NB4 (cell line): ENCODE data around the gene WHAMM.

Source experiments
- DNase-seq: peaks from one replicate; pipeline ENCODE4 v3.0.0; 2010; ENCODE audit warnings: low read depth
- H3K4me3 ChIP-seq: one replicate; pipeline ENCODE4 v1.5.1; 2011; ENCODE audit warnings: mild to moderate bottlenecking, low read depth, low read length, moderate library complexity
- MYC ChIP-seq: IDR thresholded peaks from 2 replicates; pipeline ENCODE4 v1.6.1; 2011; ENCODE audit warnings: low read depth, low read length
- POLR2A ChIP-seq: IDR thresholded peaks from 2 replicates; pipeline ENCODE4 v1.6.1; 2011; ENCODE audit warnings: mild to moderate bottlenecking; ENCODE audit not compliant: insufficient read length; ENCODE audit errors: extremely low read depth
- TF ChIP-seq, protein P1 (sequence below): IDR thresholded peaks from one replicate; pipeline ENCODE4 v1.5.1; 2012; ENCODE audit warnings: low read depth, low read length
- TF ChIP-seq, protein P2 (sequence below): IDR thresholded peaks from 2 replicates; pipeline ENCODE4 v1.6.1; 2011; ENCODE audit warnings: low read depth, low read length

WHAMM gene

DNA sequence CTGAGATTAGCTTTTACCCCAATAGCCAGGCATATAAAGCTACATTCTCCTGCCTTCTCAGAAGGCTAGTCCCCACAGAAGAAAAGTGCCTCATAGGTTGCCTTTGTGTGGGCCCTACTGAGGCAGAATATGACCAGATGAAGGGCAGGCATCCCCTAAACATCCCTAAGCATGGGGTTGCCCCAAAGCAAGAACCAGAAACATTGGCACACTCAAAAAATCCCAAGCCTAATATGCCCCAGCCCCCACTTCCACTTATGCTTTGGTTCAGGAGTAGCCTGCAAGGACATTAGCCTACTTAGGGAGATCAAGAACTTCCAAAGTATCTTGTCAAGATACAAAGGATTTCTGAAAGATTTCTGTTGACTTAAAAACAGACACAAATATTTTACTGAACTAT is 29.7 kb downstream of the WHAMM start:
- no peak for DNase-seq
- no peak overlapping the region for H3K4me3 ChIP-seq
- TF ChIP-seq, protein P1, sequence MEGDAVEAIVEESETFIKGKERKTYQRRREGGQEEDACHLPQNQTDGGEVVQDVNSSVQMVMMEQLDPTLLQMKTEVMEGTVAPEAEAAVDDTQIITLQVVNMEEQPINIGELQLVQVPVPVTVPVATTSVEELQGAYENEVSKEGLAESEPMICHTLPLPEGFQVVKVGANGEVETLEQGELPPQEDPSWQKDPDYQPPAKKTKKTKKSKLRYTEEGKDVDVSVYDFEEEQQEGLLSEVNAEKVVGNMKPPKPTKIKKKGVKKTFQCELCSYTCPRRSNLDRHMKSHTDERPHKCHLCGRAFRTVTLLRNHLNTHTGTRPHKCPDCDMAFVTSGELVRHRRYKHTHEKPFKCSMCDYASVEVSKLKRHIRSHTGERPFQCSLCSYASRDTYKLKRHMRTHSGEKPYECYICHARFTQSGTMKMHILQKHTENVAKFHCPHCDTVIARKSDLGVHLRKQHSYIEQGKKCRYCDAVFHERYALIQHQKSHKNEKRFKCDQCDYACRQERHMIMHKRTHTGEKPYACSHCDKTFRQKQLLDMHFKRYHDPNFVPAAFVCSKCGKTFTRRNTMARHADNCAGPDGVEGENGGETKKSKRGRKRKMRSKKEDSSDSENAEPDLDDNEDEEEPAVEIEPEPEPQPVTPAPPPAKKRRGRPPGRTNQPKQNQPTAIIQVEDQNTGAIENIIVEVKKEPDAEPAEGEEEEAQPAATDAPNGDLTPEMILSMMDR = no peak
- TF ChIP-seq, protein P2, sequence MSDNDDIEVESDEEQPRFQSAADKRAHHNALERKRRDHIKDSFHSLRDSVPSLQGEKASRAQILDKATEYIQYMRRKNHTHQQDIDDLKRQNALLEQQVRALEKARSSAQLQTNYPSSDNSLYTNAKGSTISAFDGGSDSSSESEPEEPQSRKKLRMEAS = no peak
- TF ChIP-seq MYC = no peak
- no peak for TF ChIP-seq POLR2A

- TF ChIP-seq MYC (no peak), POLR2A (no peak)
- TF ChIP-seq, protein P1 = no peak
- TF ChIP-seq, protein P2 = no peak
- DNase-seq = no peak
- H3K4me3 ChIP-seq = no peak overlapping the region
Measured at GRCh38 chr15:82840166-82840565, 30.7 kb downstream of the WHAMM start.

DNA sequence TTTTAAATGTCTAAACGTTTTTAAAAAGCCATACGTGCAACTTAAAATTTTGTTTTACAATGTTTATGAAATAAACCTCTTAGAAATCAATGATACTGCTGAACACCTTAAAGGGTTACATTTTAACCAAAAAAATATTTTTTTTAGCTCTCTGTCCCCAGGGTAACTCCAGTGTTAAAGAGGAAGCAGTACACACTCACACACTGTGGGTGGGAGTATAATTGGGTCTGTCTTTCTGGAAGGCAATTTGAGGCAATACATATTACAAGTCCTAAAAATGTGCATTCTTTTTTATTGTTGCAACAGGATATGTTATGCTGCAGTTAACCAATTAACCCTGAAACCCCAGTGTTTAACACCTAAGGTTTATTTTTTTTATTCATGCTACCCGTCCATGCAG is 34.1 kb downstream of the WHAMM start:
- DNase-seq = peak; percentile 58
- TF ChIP-seq POLR2A = no peak
- TF ChIP-seq, protein P2 = no peak
- no peak for TF ChIP-seq MYC
- TF ChIP-seq, protein P1 = no peak
- no peak overlapping the region for H3K4me3 ChIP-seq

DNA sequence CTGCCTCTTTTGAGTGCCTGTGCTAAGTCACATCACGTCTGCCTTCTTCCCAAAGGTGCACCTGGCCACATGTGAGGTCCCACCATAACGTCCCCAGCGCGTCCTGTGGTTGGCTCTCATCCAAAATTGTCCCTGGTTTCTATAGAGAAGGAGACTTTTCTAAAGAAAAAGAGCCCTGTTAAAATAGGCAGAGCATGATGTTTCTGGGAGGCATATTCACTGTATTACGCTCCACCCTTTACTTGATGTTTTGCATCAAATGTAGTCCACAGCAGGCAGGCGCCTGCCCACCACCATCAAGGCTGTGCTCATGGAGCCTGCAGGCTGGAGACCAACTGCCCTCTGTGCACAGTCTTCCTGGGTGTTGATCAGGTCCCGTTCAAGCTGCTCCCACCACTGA is 36.3 kb downstream of the WHAMM start:
- no peak overlapping the region for H3K4me3 ChIP-seq
- no peak for DNase-seq
- TF ChIP-seq, protein P2 = no peak
- TF ChIP-seq MYC (no peak), POLR2A (no peak)
- TF ChIP-seq, protein P1 = no peak

DNA sequence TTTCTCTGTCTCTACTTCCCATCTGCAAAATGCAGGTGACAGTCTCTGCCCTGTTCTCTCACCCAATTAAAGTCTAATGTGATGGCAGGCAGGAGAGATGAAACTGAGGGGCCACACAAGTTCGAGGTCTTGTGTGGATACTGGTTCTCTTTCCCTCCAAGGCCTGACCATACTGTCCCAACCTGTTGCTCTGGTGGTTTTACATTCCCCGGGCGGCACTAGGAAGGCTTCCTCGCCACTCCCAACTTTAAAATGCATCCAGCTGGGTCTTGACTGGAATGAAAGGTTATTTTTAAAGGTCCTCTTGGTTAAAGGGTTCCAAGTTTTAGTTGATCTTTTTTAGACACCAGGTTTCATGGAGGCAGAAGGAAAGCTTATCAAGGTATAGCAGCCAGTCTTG is 37.2 kb downstream of the WHAMM start:
- TF ChIP-seq, protein P2 = no peak
- TF ChIP-seq MYC = no peak
- TF ChIP-seq, protein P1 = no peak
- TF ChIP-seq POLR2A = no peak
- DNase-seq = no peak
- no peak overlapping the region for H3K4me3 ChIP-seq

DNA sequence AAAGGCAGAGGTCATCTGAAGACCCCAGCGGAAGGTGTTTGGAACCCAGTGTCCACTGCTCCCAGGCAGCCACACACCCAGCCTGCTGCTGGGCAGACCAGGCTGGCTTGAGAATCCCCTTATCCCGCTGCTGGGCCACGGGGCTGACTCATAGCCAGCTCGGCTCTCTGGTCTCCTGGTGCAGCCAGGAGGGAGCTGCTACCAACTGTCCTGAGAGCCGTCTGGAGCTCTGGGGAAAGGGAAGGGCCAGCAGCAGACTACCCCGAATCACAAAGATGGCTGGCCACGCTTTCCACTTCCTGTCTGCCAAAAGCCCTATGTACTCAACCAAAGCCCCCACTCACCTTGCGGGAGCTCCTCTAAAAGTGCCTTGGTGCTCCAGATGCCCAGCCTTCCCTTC is 38.3 kb downstream of the WHAMM start:
- TF ChIP-seq MYC (no peak), POLR2A (no peak)
- TF ChIP-seq, protein P2 = no peak
- TF ChIP-seq, protein P1 = no peak
- DNase-seq = no peak
- H3K4me3 ChIP-seq = no peak overlapping the region
